ENCODE results near the gene UBE2M. TPM values are rescaled to one million over a fixed set of nuclear protein-coding genes. Genes with fewer than 3 reads are reported as not detected.

The UBE2M gene
- total RNA-seq, 2 donors from 2014 or later = 116 to 122 TPM

GRCh38 chr19:58536852-58537798 lies 21.3 kb downstream of the UBE2M start:
- no peaks in the 10 kb centered on the region for H3K36me3 Mint-ChIP-seq (ENCODE audit: insufficient read depth in 2 of 2)
- H3K27ac Mint-ChIP-seq = no peak overlapping the region
- ATAC-seq (replicated peaks in 1 of 2) = no peak
- peak overlapping the region; percentile 22 to 85 for H3K4me3 Mint-ChIP-seq
- H3K27me3 Mint-ChIP-seq (ENCODE audit: low read depth) = peaks cover 10% of the 10 kb centered on the region
- no peak for DNase-seq
- H3K4me1 Mint-ChIP-seq (ENCODE audit: low read depth) = peaks cover 10% of the 10 kb centered on the region
- no peaks in the 10 kb centered on the region for H3K9me3 Mint-ChIP-seq

DNA sequence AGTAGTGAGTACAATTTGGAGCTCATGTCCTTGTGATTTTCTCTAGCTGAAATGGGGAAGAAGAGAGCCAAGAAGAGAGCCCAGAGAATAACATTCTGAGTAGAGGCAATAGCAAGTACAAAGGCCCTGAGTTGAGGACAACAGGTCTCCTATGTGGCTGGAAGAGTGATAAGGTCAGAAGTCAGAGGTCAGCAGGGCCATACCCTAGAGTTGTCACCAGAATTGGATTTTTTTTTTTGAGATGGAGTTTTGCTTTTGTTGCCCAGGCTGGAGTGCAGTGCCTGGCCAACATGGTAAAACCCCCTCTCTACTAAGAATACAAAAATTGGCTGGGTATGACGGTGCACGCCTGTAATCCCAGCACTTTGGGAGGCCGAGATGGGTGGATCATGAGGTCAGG lies 22.6 kb downstream of the UBE2M start:
- Mint-ChIP-seq H3K4me1 (ENCODE audit: low read depth) (peaks cover 10% of the 10 kb centered on the region), H3K4me3 (no peak overlapping the region), H3K9me3 (no peaks in the 10 kb centered on the region), H3K27ac (no peak overlapping the region), H3K27me3 (ENCODE audit: low read depth) (peaks cover 16% of the 10 kb centered on the region), H3K36me3 (ENCODE audit: insufficient read depth in 2 of 2) (no peaks in the 10 kb centered on the region)
- DNase-seq (no peak), ATAC-seq (replicated peaks in 1 of 2) (no peak)

DNA sequence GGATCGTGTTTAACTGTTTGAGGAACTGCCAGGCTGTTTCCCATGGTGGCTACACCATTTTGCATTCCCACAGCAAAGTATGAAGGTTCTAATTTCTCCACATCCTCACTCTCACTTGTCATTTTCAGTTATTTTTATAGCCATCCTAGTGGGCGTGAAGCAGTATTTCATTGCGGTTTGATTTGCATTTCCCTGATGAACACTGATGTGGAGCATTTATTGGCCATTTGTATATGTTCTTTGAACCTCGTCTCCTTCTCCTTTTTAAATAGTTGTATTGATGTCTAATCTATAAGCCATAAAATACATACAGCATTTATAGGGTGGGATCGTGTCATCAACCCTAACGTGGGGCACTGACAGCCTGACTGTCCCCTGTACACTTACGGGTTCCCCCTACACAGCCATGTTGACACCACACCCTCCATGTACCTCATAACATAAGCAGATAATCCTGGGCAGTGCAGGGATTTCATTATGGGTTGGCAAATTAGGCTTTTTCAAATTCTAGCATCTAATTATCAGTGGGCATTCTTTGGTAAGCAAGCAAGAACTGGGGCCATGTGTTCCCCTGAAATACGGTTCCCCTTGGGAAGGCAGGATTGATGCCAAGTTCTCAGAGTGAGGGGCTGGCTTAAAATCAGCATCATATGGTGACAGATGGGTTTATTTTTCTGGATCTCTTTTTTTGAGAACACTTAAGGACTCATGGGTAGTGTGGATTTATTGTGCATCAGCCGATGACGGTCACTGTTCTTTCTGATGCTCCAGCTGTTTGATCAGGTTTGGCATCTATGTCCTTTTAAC lies 27.2 kb downstream of the UBE2M start:
- ATAC-seq (replicated peaks in 1 of 2) (no peak), DNase-seq (no peak)
- H3K9me3 Mint-ChIP-seq = no peaks in the 10 kb centered on the region
- H3K4me1 Mint-ChIP-seq (ENCODE audit: low read depth) = no peaks in the 10 kb centered on the region
- no peak overlapping the region for H3K27ac Mint-ChIP-seq
- peaks cover 6% of the 10 kb centered on the region for H3K27me3 Mint-ChIP-seq (ENCODE audit: low read depth)
- no peaks in the 10 kb centered on the region for H3K36me3 Mint-ChIP-seq (ENCODE audit: insufficient read depth in 2 of 2)
- H3K4me3 Mint-ChIP-seq = no peak overlapping the region

GRCh38 chr19:58529405-58529804 lies 29.0 kb downstream of the UBE2M start:
- Mint-ChIP-seq H3K36me3 (ENCODE audit: insufficient read depth in 2 of 2) (no peaks in the 10 kb centered on the region), H3K4me3 (no peak overlapping the region), H3K9me3 (no peaks in the 10 kb centered on the region), H3K27me3 (ENCODE audit: low read depth) (peaks cover 6% of the 10 kb centered on the region), H3K4me1 (ENCODE audit: low read depth) (no peaks in the 10 kb centered on the region), H3K27ac (no peak overlapping the region)
- ATAC-seq (replicated peaks in 1 of 2) (no peak), DNase-seq (no peak)

DNA sequence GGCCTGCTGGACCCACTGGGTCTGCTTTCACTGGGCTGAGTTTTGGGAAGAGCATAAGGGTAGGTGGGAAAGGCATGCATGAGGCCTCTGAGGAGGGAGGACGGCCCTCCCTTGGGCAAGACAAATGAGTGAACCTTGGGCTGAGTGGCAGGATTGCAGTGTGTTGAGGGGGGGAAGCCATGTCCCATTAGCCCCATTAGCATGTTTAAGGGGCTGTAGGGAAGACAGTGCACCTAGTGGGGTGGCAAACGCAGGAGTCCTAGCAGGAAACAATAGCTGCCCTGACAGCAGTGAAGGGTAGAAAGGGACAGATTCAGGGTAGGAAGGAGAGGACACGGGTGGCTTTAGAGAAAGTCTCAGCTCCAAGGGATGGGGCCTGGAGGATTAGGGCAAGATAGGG lies 35.7 kb downstream of the UBE2M start:
- H3K4me1 Mint-ChIP-seq (ENCODE audit: low read depth) = peaks cover 22% of the 10 kb centered on the region
- DNase-seq (no peak), ATAC-seq (replicated peaks in 1 of 2) (no peak)
- H3K27ac Mint-ChIP-seq = no peak overlapping the region
- H3K27me3 Mint-ChIP-seq (ENCODE audit: low read depth) = no peaks in the 10 kb centered on the region
- H3K9me3 Mint-ChIP-seq = no peaks in the 10 kb centered on the region
- no peak overlapping the region for H3K4me3 Mint-ChIP-seq
- peaks cover 0 to 3% of the 10 kb centered on the region in 2 donors for H3K36me3 Mint-ChIP-seq (ENCODE audit: insufficient read depth in 2 of 2)

DNA sequence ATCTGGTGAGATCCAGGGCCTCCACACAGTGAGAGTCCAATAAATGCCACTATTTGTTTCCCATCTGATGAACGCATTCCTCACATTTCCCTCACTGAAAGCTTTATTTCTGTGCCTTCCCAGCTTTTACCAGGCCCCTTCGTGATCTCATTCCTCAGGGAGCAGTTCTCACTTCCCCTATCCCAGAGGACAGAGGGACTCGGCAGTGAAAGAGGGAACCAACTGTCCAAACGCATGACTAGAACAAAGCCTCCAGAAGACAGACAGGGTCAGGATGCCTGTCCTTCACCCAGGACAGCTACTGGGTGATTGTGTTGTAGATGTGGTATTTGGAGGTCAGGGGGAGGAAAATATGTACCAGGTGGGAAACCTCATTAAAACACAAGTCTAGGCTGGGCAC lies 36.8 kb downstream of the UBE2M start:
- no peak overlapping the region for H3K27ac Mint-ChIP-seq
- no peak for ATAC-seq (replicated peaks in 1 of 2)

GRCh38 chr19:58520257-58520599 lies 38.2 kb downstream of the UBE2M start:
- Mint-ChIP-seq H3K27me3 (ENCODE audit: low read depth) (no peaks in the 10 kb centered on the region), H3K36me3 (ENCODE audit: insufficient read depth in 2 of 2) (peaks cover 5 to 6% of the 10 kb centered on the region in 2 donors), H3K4me3 (peak overlapping the region; percentile 96 to 99), H3K4me1 (ENCODE audit: low read depth) (peaks cover 35% of the 10 kb centered on the region), H3K27ac (peak overlapping the region; percentile 90), H3K9me3 (no peaks in the 10 kb centered on the region)
- no peak for ATAC-seq (replicated peaks in 1 of 2)
- no peak for DNase-seq

More for the DNA sequence above, 36.8 kb downstream of the UBE2M start:
- Mint-ChIP-seq H3K36me3 (ENCODE audit: insufficient read depth in 2 of 2) (peaks cover 0 to 3% of the 10 kb centered on the region in 2 donors), H3K4me3 (no peak overlapping the region), H3K4me1 (ENCODE audit: low read depth) (peaks cover 25% of the 10 kb centered on the region), H3K27me3 (ENCODE audit: low read depth) (no peaks in the 10 kb centered on the region), H3K9me3 (no peaks in the 10 kb centered on the region)
- no peak for DNase-seq

- no peaks in the 10 kb centered on the region for H3K9me3 Mint-ChIP-seq
- peak within 1 kb of the TSS; percentile 90 for H3K27ac Mint-ChIP-seq
- peak within 1 kb of the TSS; percentile 96 to 99 for H3K4me3 Mint-ChIP-seq
- peaks cover 5 to 6% of the 10 kb centered on the region in 2 donors for H3K36me3 Mint-ChIP-seq (ENCODE audit: insufficient read depth in 2 of 2)
- peaks cover 41% of the 10 kb centered on the region for H3K4me1 Mint-ChIP-seq (ENCODE audit: low read depth)
- H3K27me3 Mint-ChIP-seq (ENCODE audit: low read depth) = no peaks in the 10 kb centered on the region
- peak; percentile 88 to 90 for ATAC-seq (replicated peaks in 1 of 2)
- peak; percentile 96 to 97 for DNase-seq
Measured at GRCh38 chr19:58519355-58520256, 38.8 kb downstream of the UBE2M start, which contains the start of gene ZBTB45. Gene ZBTB45, minus strand, starts transcription at chr19:58519810. Its CDS starts 2,137 bp downstream, at chr19:58517673.

DNA sequence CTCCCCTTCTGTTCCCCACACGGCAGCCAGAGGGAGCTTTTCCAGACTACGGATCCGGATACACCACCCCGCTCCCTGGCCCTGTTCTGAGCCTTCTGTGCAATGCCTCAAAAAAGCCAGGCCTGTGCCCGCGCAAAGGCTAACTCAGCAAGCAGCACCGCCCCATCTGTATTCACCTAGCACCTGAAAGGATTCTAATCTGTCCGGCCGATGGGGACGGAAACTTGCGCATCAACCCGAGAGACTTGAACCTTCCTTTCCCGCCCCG lies 39.4 kb downstream of the UBE2M start:
- Mint-ChIP-seq H3K9me3 (no peaks in the 10 kb centered on the region), H3K4me3 (peak overlapping the region; percentile 96 to 99), H3K4me1 (ENCODE audit: low read depth) (peaks cover 43% of the 10 kb centered on the region), H3K36me3 (ENCODE audit: insufficient read depth in 2 of 2) (peaks cover 5 to 6% of the 10 kb centered on the region in 2 donors), H3K27me3 (ENCODE audit: low read depth) (no peaks in the 10 kb centered on the region), H3K27ac (peak overlapping the region; percentile 90)
- DNase-seq (peak; percentile 60), ATAC-seq (replicated peaks in 1 of 2) (peak; percentile 4 to 10)

DNA sequence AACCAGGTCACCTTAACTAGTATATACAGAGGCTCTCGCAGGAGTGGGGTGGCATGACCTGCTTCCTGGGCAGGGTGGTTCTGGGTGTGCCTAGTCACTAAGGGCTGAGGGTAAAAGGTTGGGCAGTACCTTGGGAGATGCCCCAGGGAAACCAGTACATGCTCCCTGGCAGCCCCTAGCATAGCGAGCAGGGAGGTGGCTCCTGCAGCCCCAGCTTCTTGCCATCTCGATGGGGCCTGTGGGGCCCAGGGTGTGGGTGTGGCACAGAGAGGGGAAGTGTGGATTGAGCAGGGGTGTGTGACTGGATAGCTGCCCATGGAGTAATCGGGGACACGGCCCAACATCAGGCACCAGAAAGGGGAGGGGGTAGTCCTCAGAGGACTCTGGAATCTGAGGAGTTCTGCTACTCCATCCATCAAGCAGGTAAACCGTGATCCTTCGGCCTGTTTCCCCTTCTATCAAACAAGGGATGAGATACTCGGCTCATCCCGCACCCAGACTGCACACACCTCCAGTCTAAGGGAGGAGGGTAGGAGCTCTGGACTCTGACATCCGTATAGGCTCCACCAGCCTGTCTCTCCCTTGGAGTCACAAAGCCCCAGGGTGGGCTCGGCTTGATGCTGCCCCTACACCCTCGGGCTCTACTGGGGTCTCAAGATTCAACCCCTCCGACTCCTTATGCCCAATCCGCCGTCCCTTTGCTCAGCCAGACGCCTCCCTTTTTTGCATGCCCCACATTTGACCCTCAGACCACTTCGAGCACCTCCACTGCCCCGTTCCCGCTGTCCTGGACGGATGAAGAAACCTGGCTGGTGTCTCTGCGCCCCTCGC lies 39.9 kb downstream of the UBE2M start:
- H3K36me3 Mint-ChIP-seq (ENCODE audit: insufficient read depth in 2 of 2) = peaks cover 5 to 6% of the 10 kb centered on the region in 2 donors
- no peaks in the 10 kb centered on the region for H3K9me3 Mint-ChIP-seq
- H3K27ac Mint-ChIP-seq = peak overlapping the region; percentile 90
- ATAC-seq (replicated peaks in 1 of 2) (no peak), DNase-seq (no peak)
- H3K27me3 Mint-ChIP-seq (ENCODE audit: low read depth) = no peaks in the 10 kb centered on the region
- H3K4me3 Mint-ChIP-seq = peak overlapping the region; percentile 96 to 99
- peaks cover 43% of the 10 kb centered on the region for H3K4me1 Mint-ChIP-seq (ENCODE audit: low read depth)

GRCh38 chr19:58516964-58517833 lies 41.2 kb downstream of the UBE2M start:
- H3K9me3 Mint-ChIP-seq = no peaks in the 10 kb centered on the region
- H3K27ac Mint-ChIP-seq = no peak overlapping the region
- H3K4me1 Mint-ChIP-seq (ENCODE audit: low read depth) = peaks cover 43% of the 10 kb centered on the region
- peak overlapping the region in 1 of 2 donors; percentile 22 for H3K4me3 Mint-ChIP-seq
- DNase-seq (no peak), ATAC-seq (replicated peaks in 1 of 2) (no peak)
- H3K27me3 Mint-ChIP-seq (ENCODE audit: low read depth) = no peaks in the 10 kb centered on the region
- H3K36me3 Mint-ChIP-seq (ENCODE audit: insufficient read depth in 2 of 2) = peaks cover 5 to 6% of the 10 kb centered on the region in 2 donors

Measured in activated T-cell treated with anti-CD3 and anti-CD28 coated beads, Interleukin-2, amount 50 U/mL, for 72 hours (primary cell).